IPS DF 6.9 (cell line): ENCODE results near the gene ANKRD35.
"Not testable (repeated sequence)": the region's sequence is repeated elsewhere in the genome, so short reads cannot be mapped to it uniquely, and the experiment has no call there.

Source experiments
- DNase-seq: peaks from one replicate; pipeline ENCODE4 v3.0.0-alpha.2; 2013; ENCODE audit warnings: low read depth, low spot score
- H3K27ac ChIP-seq: one replicate; pipeline ENCODE4 v1.5.1; 2013; ENCODE audit warnings: low read length, control low read depth
- H3K27me3 ChIP-seq: 2 replicates; pipeline ENCODE4 v1.6.1; 2013; ENCODE audit warnings: mild to moderate bottlenecking, low read length; ENCODE audit not compliant: control insufficient read depth, insufficient read depth
- H3K36me3 ChIP-seq: 2 replicates; pipeline ENCODE4 v1.6.1; 2013; ENCODE audit warnings: low read length; ENCODE audit not compliant: control insufficient read depth, insufficient read depth
- H3K4me1 ChIP-seq: 2 replicates; pipeline ENCODE4 v1.6.1; 2013; ENCODE audit warnings: low read length; ENCODE audit not compliant: control insufficient read depth, insufficient read depth
- H3K4me3 ChIP-seq: 2 replicates; pipeline ENCODE4 v1.5.1; 2013; ENCODE audit warnings: mild to moderate bottlenecking, low read length
- H3K9me3 ChIP-seq: 2 replicates; pipeline ENCODE4 v1.6.1; 2013; ENCODE audit warnings: low read length, inconsistent platforms; ENCODE audit not compliant: control insufficient read depth, insufficient read depth
- WGBS: extraction: QIAGEN DNeasy Blood & Tissue Kit; methylation state at CpG from one replicate; pipeline ENCODE4 v1.1.7; 2013; ENCODE audit warnings: mixed read lengths, missing lambda C conversion rate; ENCODE audit not compliant: insufficient read length, insufficient coverage; 5-methylcytosine and 5-hydroxymethylcytosine counted together

ANKRD35 gene

DNA sequence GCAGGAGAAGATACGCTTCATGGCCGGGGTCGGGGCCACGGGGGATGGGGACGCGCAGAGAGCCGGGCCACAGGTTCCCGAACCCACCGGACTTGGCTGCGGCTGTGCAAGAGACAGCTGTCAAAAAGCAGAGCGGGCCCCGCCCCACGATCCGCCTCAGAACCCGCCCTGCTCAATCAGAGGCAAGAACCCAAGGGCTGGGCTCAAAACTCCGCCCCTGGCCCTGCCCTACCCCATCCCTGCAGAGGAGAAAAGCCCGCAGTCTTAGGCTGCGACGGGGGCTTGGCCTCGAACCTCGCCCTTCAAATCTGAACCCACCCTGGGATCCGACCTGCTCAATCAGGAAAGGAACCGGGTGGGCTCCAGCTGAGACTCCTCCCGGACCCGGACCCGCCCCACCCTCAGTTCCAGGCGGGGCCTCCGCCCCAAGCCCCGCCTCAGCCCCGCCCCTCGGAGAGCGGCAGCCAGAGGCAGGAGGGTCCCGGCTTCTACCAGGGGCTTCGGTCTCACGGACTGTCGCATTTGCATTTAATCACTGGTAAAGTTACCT lies at the start of gene ANKRD35:
TSS of gene ANKRD35 (minus strand) at position 129 of the 550 bp plus-strand sequence. CDS start at position 21, 108 bp downstream.
- no peaks in the 10 kb centered on the region; the same call in 1 of the 2 replicates for H3K27me3 ChIP-seq
- H3K4me3 ChIP-seq = peak within 1 kb of the TSS; percentile 97; the same call in 1 of the 2 replicates
- no CpG with 5 or more reads among the region's 36 CpGs for WGBS
- H3K4me1 ChIP-seq = no peaks in the 10 kb centered on the region
- H3K9me3 ChIP-seq = no peaks in the 10 kb centered on the region
- no peak within 1 kb of the TSS for H3K27ac ChIP-seq
- no peak for DNase-seq
- no peaks in the 10 kb centered on the region for H3K36me3 ChIP-seq

- not testable (repeated sequence) for H3K27ac ChIP-seq, H3K4me3 ChIP-seq, H3K9me3 ChIP-seq, H3K36me3 ChIP-seq, H3K27me3 ChIP-seq, DNase-seq, H3K4me1 ChIP-seq
- WGBS = no CpG with 5 or more reads among the region's 9 CpGs
These were observed 46.9 kb upstream of the ANKRD35 start for GRCh38 chr1:145932522-145933009.

DNA sequence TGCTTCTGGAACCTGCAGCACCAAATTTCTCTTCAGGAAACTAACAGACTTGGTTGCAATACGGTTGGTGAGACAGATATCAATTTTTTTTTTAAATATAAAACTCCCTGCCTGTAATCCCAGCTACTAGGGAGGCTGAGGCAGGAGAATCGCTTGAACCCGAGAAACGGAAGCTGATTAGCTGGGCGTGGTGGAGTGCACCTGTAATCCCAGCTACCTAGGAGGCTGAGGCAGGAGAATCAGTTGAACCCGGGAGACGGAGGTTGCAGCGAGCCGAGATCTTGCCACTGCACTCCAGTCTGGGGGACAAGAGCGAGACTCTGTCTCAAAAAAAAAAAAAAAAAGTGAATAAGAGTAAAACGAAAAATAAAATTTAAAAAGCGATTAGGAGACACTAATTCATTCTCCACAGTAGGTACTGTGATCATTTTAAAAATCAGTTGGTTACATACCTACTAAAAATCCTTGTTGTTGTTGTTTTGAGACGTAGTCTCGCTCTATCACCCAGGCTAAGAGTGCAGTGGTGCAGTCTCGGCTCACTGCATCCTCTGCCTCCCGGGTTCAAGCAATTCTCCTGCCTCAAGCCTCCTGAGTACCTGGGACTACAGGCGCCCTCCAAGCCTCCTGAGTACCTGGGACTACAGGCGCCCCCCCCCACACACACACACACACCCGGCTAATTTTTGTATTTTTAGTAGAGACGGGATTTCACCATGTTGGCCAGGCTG lies 42.4 kb upstream of the ANKRD35 start:
- Histone ChIP-seq H3K27ac (no peak overlapping the region), H3K27me3 (no peaks in the 10 kb centered on the region), H3K4me1 (no peaks in the 10 kb centered on the region), H3K9me3 (no peaks in the 10 kb centered on the region), H3K36me3 (no peaks in the 10 kb centered on the region; the same call in 1 of the 2 replicates), H3K4me3 (peak overlapping the region; percentile 76; the same call in 1 of the 2 replicates)
- DNase-seq = no peak
- no CpG with 5 or more reads among the region's 20 CpGs for WGBS

DNA sequence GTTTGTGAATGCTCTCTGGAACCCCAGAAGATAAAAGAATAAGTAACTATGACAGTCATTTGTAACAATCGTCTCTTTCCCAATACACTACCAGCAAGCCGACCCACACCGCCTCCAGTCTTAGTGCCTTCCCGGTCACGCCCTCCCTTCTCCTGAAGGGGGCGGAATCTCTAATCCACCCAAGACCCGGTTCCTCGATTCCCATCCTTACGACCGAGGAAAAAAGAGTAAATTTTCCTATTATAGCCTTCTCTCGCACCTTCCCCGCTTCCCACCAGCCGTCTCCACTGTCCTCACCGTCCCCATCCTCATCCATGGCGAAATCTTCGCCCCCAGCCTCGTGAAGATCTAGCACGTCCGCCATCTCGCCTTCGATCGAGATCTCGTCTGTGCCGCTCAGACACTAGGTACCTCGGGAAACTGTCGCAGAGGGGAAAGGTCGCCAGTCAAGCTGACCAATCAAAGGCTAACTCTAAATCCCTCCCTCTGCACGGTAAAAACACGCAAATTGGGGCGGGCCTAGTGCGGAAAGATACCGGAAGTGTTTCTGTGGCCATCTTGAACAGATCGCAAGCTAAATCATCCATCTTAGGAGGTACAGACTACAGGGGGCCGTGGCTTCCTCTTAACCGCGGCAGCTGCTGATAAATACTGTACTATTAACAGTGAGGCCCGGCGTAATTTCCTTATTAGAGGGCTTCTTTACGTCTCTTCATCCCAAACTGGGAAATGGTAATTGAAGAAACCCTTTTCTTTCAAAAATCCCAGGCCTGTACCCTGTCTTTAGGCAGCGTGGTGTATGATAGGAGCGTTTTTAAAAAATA lies 41.6 kb upstream of the ANKRD35 start, which contains the start of gene RBM8A:
TSS of gene RBM8A (minus strand) at position 422 of the 824 bp plus-strand sequence. CDS start at position 364, 58 bp downstream.
- no CpG with 5 or more reads among the region's 41 CpGs for WGBS
- Histone ChIP-seq H3K4me3 (peak within 1 kb of the TSS; percentile 76; the same call in 1 of the 2 replicates), H3K36me3 (no peaks in the 10 kb centered on the region; the same call in 1 of the 2 replicates), H3K27ac (no peak within 1 kb of the TSS), H3K4me1 (no peaks in the 10 kb centered on the region), H3K9me3 (no peaks in the 10 kb centered on the region), H3K27me3 (no peaks in the 10 kb centered on the region)
- peak; percentile 97 for DNase-seq

GRCh38 chr1:145926686-145927062 lies 41.0 kb upstream of the ANKRD35 start:
- Histone ChIP-seq H3K9me3 (no peaks in the 10 kb centered on the region), H3K4me3 (peak overlapping the region; percentile 76; the same call in 1 of the 2 replicates), H3K4me1 (no peaks in the 10 kb centered on the region), H3K27ac (no peak overlapping the region), H3K36me3 (no peaks in the 10 kb centered on the region; the same call in 1 of the 2 replicates), H3K27me3 (no peaks in the 10 kb centered on the region)
- DNase-seq = no peak
- no CpG with 5 or more reads among the region's 19 CpGs for WGBS

- DNase-seq = no peak
- no peak overlapping the region for H3K27ac ChIP-seq
- H3K27me3 ChIP-seq = no peaks in the 10 kb centered on the region
- WGBS = no CpG with 5 or more reads among the region's 2 CpGs
- no peaks in the 10 kb centered on the region; the same call in 1 of the 2 replicates for H3K36me3 ChIP-seq
- no peaks in the 10 kb centered on the region for H3K9me3 ChIP-seq
- H3K4me3 ChIP-seq = no peak overlapping the region
- peaks cover 3% of the 10 kb centered on the region; the same call in 1 of the 2 replicates for H3K4me1 ChIP-seq
These were observed 36.6 kb upstream of the ANKRD35 start for GRCh38 chr1:145922266-145922665.

DNA sequence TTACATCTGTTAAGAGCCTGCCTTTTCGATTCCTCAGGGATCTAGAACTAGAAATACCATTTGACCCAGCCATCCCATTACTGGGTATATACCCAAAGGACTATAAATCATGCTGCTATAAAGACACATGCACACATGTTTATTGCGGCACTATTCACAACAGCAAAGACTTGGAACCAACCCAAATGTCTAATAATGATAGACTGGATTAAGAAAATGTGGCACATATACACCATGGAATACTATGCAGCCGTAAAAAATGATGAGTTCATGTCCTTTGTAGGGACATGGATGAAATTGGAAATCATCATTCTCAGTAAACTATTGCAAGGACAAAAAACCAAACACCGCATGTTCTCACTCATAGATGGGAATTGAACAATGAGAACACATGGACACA lies 34.6 kb upstream of the ANKRD35 start:
- H3K36me3 ChIP-seq, H3K9me3 ChIP-seq, H3K4me1 ChIP-seq, H3K27ac ChIP-seq, DNase-seq, H3K27me3 ChIP-seq, H3K4me3 ChIP-seq: not testable (repeated sequence)
- no CpG with 5 or more reads among the region's 4 CpGs for WGBS

- Histone ChIP-seq H3K27ac (no peak overlapping the region), H3K4me1 (peaks cover 3% of the 10 kb centered on the region; the same call in 1 of the 2 replicates), H3K9me3 (no peaks in the 10 kb centered on the region), H3K27me3 (no peaks in the 10 kb centered on the region), H3K4me3 (peak overlapping the region; percentile 76; the same call in 1 of the 2 replicates), H3K36me3 (no peaks in the 10 kb centered on the region)
- no CpG with 5 or more reads among the region's 33 CpGs for WGBS
- no peak for DNase-seq
These were observed 33.6 kb upstream of the ANKRD35 start for GRCh38 chr1:145918992-145919939.

DNA sequence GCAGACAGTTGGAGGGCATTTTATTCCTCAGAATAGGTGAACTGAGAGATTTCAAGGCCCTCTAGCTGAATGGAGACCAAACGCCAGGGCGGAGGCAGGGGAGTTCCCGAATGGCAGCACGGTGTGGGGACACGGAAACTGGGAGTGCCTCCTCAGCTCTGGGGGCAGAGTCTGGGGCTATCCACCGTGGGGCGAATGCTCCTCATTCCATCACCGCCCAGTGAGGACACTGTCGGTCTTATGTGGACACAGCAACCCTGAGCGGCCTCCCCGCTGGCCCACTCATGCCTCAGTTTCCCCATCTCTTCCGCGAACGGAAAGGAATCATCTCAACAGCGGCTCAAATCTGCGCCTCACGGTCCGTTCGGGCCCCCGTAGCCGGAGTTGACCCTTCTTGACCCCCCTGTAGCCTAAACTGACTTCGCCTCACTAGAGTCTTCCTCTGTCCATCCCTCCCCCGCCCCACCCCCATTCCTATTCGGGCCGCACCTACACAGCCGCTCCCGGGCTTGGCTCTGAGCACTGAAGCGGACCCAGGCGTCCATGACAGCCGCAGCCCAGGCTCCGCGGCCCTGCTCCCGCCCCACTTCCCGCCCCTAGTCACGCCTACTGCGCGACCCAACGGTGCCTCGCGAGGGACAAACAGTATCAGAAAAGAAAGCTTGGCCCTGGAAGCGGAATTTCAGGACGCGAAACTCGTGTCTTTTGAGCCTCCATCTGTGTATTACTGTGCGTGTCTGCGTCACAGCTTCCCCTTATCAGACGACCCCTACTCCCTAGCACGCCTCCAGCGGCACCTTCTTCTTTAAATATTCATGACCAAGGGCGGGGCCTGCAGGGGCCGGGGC lies 32.7 kb upstream of the ANKRD35 start, which contains the start of gene PEX11B:
TSS of gene PEX11B (minus strand) at position 574 of the 848 bp plus-strand sequence. CDS start at position 545, 29 bp downstream.
- H3K36me3 ChIP-seq = no peaks in the 10 kb centered on the region
- H3K27ac ChIP-seq = no peak within 1 kb of the TSS
- peaks cover 3% of the 10 kb centered on the region; the same call in 1 of the 2 replicates for H3K4me1 ChIP-seq
- H3K27me3 ChIP-seq = no peaks in the 10 kb centered on the region
- DNase-seq = no peak
- no CpG with 5 or more reads among the region's 51 CpGs for WGBS
- peak within 1 kb of the TSS; percentile 76; the same call in 1 of the 2 replicates for H3K4me3 ChIP-seq
- H3K9me3 ChIP-seq = no peaks in the 10 kb centered on the region
